ENCODE results near the gene TRNAU1AP.

Gene TRNAU1AP

DNA sequence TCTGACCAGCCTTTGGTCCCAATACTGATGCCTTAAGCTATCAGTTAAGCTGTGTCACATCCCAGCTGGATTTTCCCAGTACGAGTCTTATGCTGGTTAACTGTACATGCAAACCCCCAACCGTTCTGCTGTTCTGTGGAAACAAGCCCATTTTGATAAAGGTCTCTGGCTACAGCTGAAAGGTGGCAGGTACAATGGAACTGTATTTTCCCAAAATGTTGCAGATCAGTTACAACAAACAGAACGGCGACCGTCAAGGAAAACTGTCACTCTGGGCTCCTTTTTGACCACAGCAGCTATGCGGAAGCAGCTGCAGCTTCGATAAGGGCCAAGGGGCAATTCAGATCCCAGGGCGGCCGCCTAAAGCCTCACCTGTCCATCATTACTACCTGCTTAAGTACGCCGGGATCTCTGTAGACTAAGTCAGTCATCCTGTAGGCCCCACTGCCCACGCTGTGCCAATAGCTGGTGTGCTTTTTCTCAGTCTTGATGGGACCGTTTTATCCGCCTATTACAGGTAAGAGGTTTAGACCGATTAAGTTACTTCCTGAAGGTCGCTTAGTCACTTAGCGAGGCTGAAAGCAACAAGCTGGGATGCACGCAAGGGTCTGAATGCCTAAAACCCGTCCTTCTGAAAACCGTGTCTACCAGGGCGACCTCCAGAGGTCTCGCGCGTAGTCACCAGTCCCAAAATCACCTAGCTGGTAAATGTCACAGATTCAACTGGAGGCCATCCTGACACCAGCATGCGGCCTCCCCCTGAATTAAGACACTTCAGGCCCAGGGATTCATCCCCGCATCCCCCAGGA, 28.0 kb downstream of the TRNAU1AP start:
- TF ChIP-seq EGR1 (IDR thresholded peaks at IDR 0.05) (no peak), ZBTB7A (IDR thresholded peaks at IDR 0.05; ENCODE audit: low read depth) (no peak), EP300 (IDR thresholded peaks at IDR 0.05; ENCODE audit: borderline replicate concordance) (no peak), NFIC (IDR thresholded peaks at IDR 0.05) (no peak), TEAD4 (IDR thresholded peaks at IDR 0.05) (no peak), TAF1 (IDR thresholded peaks at IDR 0.05; ENCODE audit: low read depth) (no peak), RAD21 (IDR thresholded peaks at IDR 0.05; ENCODE audit: low read depth) (no peak), CEBPB (IDR thresholded peaks at IDR 0.05) (no peak), YY1 (IDR thresholded peaks at IDR 0.05; ENCODE audit: low read depth) (no peak), FOXM1 (IDR thresholded peaks at IDR 0.05; ENCODE audit: borderline replicate concordance, low read depth) (no peak), CREB1 (IDR thresholded peaks at IDR 0.05; ENCODE audit: low read depth) (no peak), TCF12 (IDR thresholded peaks at IDR 0.05; ENCODE audit: low read depth) (no peak)
- TF ChIP-seq, protein P1, sequence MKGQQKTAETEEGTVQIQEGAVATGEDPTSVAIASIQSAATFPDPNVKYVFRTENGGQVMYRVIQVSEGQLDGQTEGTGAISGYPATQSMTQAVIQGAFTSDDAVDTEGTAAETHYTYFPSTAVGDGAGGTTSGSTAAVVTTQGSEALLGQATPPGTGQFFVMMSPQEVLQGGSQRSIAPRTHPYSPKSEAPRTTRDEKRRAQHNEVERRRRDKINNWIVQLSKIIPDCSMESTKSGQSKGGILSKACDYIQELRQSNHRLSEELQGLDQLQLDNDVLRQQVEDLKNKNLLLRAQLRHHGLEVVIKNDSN (IDR thresholded peaks at IDR 0.05), result no peak
- TF ChIP-seq, protein P2, sequence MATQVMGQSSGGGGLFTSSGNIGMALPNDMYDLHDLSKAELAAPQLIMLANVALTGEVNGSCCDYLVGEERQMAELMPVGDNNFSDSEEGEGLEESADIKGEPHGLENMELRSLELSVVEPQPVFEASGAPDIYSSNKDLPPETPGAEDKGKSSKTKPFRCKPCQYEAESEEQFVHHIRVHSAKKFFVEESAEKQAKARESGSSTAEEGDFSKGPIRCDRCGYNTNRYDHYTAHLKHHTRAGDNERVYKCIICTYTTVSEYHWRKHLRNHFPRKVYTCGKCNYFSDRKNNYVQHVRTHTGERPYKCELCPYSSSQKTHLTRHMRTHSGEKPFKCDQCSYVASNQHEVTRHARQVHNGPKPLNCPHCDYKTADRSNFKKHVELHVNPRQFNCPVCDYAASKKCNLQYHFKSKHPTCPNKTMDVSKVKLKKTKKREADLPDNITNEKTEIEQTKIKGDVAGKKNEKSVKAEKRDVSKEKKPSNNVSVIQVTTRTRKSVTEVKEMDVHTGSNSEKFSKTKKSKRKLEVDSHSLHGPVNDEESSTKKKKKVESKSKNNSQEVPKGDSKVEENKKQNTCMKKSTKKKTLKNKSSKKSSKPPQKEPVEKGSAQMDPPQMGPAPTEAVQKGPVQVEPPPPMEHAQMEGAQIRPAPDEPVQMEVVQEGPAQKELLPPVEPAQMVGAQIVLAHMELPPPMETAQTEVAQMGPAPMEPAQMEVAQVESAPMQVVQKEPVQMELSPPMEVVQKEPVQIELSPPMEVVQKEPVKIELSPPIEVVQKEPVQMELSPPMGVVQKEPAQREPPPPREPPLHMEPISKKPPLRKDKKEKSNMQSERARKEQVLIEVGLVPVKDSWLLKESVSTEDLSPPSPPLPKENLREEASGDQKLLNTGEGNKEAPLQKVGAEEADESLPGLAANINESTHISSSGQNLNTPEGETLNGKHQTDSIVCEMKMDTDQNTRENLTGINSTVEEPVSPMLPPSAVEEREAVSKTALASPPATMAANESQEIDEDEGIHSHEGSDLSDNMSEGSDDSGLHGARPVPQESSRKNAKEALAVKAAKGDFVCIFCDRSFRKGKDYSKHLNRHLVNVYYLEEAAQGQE (IDR thresholded peaks at IDR 0.05; ENCODE audit: low read depth), result no peak
- TF ChIP-seq, protein P3, sequence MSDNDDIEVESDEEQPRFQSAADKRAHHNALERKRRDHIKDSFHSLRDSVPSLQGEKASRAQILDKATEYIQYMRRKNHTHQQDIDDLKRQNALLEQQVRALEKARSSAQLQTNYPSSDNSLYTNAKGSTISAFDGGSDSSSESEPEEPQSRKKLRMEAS (IDR thresholded peaks at IDR 0.05), result no peak

DNA sequence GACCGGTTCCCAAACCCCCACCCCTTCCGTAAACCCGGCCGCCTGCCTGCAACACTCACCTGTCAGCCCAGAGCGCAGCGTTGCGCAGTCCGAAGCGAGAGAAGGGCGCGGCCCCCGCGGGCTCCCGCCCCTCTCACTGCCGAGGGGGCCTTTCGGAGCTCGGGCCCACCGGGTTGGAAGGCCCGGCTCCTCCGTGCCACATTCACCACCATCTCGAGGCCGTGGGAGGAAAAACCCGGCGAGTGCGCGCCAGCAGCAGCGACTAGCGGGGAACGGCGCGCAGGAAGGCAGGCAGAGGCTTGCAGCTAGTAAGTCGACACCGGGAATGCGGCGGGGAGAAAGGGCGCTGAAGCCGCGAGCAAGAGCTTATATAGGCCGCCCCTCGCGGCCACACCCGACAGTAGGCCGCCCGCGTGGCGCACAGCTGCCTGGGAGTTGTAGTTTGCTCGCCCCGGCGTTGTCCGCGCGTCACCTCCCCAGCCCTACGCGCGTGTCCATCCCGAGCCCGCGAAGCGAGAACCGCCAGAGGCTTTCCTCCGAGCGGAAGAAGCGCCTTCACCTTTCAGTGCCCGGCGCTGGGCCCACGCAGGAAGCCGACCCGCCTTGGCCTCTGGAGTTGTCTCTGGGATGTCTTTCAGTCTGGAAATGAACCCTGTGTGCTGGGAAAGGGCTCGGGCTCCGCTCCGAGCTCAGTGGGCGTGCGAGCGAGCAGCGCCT, 28.8 kb downstream of the TRNAU1AP start:
- TF ChIP-seq EP300 (IDR thresholded peaks at IDR 0.05; ENCODE audit: borderline replicate concordance) (peak; percentile 42; the same call in 1 of the 2 replicates), FOXM1 (IDR thresholded peaks at IDR 0.05; ENCODE audit: borderline replicate concordance, low read depth) (no peak), CEBPB (IDR thresholded peaks at IDR 0.05) (no peak; the same call in 1 of the 2 replicates), ZBTB7A (IDR thresholded peaks at IDR 0.05; ENCODE audit: low read depth) (peak; percentile 43; the same call in 1 of the 2 replicates), RAD21 (IDR thresholded peaks at IDR 0.05; ENCODE audit: low read depth) (peak; percentile 10; the same call in 1 of the 2 replicates), TCF12 (IDR thresholded peaks at IDR 0.05; ENCODE audit: low read depth) (peak; percentile 80), CREB1 (IDR thresholded peaks at IDR 0.05; ENCODE audit: low read depth) (0 out of 2 replicates have a peak, but pooled peaks have one; percentile 41), TAF1 (IDR thresholded peaks at IDR 0.05; ENCODE audit: low read depth) (peak; percentile 100), NFIC (IDR thresholded peaks at IDR 0.05) (no peak), TEAD4 (IDR thresholded peaks at IDR 0.05) (peak; percentile 73), YY1 (IDR thresholded peaks at IDR 0.05; ENCODE audit: low read depth) (peak; percentile 68), EGR1 (IDR thresholded peaks at IDR 0.05) (peak; percentile 48)
- TF ChIP-seq, protein P3 (IDR thresholded peaks at IDR 0.05), result peak; percentile 89
- TF ChIP-seq, protein P2 (IDR thresholded peaks at IDR 0.05; ENCODE audit: low read depth), result 0 out of 2 replicates have a peak, but pooled peaks have one; percentile 37
- TF ChIP-seq, protein P1 (IDR thresholded peaks at IDR 0.05), result peak; percentile 22; the same call in 1 of the 2 replicates

DNA sequence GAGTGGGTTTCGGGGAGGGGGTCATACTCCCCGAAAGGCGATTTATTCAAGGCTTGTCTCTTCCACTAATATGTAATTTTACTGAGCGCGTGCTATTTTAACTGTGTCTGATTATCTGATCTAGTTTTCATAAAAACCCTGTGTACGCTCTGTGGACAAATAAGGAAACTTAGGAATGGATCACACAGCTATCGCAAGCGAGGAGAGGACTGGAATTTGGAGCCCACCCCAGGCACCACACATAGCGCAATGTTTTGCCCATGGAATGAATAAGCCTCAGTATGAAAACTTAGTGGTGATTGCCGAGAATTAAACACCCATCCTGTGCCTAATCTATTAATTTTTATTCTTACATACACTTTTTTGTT, 29.3 kb downstream of the TRNAU1AP start:
- 0 out of 2 replicates have a peak, but pooled peaks have one; percentile 19 for TF ChIP-seq ZBTB7A (IDR thresholded peaks at IDR 0.05; ENCODE audit: low read depth)
- TF ChIP-seq, protein P2 (IDR thresholded peaks at IDR 0.05; ENCODE audit: low read depth), result no peak
